Fibroblast of the conjunctiva (primary cell): ENCODE measurements around the gene MTUS2.

ENCODE experiments used
- DNase-seq: peaks from one replicate; pipeline ENCODE4 v3.0.0-alpha.2; 2010; ENCODE audit warnings: low read depth

MTUS2 gene

GRCh38 chr13:29508130-29508875 is 688.2 kb downstream of the MTUS2 start:
- DNase-seq = peak; percentile 76

- no peak for DNase-seq
Measured at GRCh38 chr13:29508876-29509252, 688.7 kb downstream of the MTUS2 start.

GRCh38 chr13:29509999-29510589 is 690.0 kb downstream of the MTUS2 start:
- DNase-seq = no peak

- no peak for DNase-seq
Measured at GRCh38 chr13:29510651-29511084, 690.5 kb downstream of the MTUS2 start.

- no peak for DNase-seq
Measured at GRCh38 chr13:29511106-29511796, 691.1 kb downstream of the MTUS2 start.

GRCh38 chr13:29511980-29512379 is 691.8 kb downstream of the MTUS2 start:
- no peak for DNase-seq

GRCh38 chr13:29513002-29513980 is 693.2 kb downstream of the MTUS2 start:
- DNase-seq = no peak

GRCh38 chr13:29513981-29514719 is 694.0 kb downstream of the MTUS2 start:
- no peak for DNase-seq

GRCh38 chr13:29514720-29515310 is 694.7 kb downstream of the MTUS2 start:
- DNase-seq = no peak

- no peak for DNase-seq
Measured at GRCh38 chr13:29515372-29515771, 695.2 kb downstream of the MTUS2 start.

- DNase-seq = no peak
Measured at GRCh38 chr13:29516012-29516411, 695.9 kb downstream of the MTUS2 start.

- DNase-seq = no peak
Measured at GRCh38 chr13:29516880-29517279, 696.7 kb downstream of the MTUS2 start.

- no peak for DNase-seq
Measured at GRCh38 chr13:29519921-29520320, 699.8 kb downstream of the MTUS2 start.

GRCh38 chr13:29520671-29521070 is 700.5 kb downstream of the MTUS2 start:
- peak; percentile 59 for DNase-seq

GRCh38 chr13:29521336-29521735 is 701.2 kb downstream of the MTUS2 start:
- DNase-seq = no peak

- peak; percentile 94 for DNase-seq
Measured at GRCh38 chr13:29522044-29522685, 702.0 kb downstream of the MTUS2 start.

- DNase-seq = peak; percentile 57
Measured at GRCh38 chr13:29523199-29523961, 703.2 kb downstream of the MTUS2 start.

- no peak for DNase-seq
Measured at GRCh38 chr13:29524176-29524575, 704.0 kb downstream of the MTUS2 start.

- no peak for DNase-seq
Measured at GRCh38 chr13:29524641-29525040, 704.5 kb downstream of the MTUS2 start.

- DNase-seq = no peak
Measured at GRCh38 chr13:29525757-29526156, 705.6 kb downstream of the MTUS2 start.
